Endothelial cell of umbilical vein (primary cell): ENCODE measurements around the gene EPC1. TPM values are rescaled to one million over a fixed set of nuclear protein-coding genes. Genes with fewer than 3 reads are reported as not detected.

ENCODE experiments used
- BruUV-seq: library from RNA; stranded (reverse); fragments of 400-500 nt; replicated peaks from 2 replicates; lab custom pipeline; 2021; lab: Mats Ljungman, UMichigan
- CTCF ChIA-PET: fragments of 300-600, 350-600 bp; sonication (Branson Sonifier 250); formaldehyde crosslinking; loops from one replicate; lab custom pipeline; 2021; ENCODE audit warnings: antibody characterized with exemption, inconsistent platforms; lab: Charles Lee
- POLR2A ChIA-PET: fragments of 300-600, 350-600 bp; sonication (Branson Sonifier 250); formaldehyde crosslinking; loops from one replicate; lab custom pipeline; 2021; ENCODE audit warnings: antibody characterized with exemption, inconsistent platforms; lab: Charles Lee
- DNase-seq: peaks from one replicate; pipeline ENCODE4 v3.0.0-alpha.2; 2011; ENCODE audit warnings: low read depth, low spot score
- FAIRE-seq: peaks from 2 replicates; lab custom pipeline; 2011; peaks lifted over from hg19 to GRCh38; lab: Jason Lieb, UNC
- H2AFZ ChIP-seq: 2 replicates; pipeline ENCODE4 v1.6.0; 2012; ENCODE audit warnings: low read depth, low read length, control low read depth, inconsistent platforms
- H3K27ac ChIP-seq: 2 replicates; pipeline ENCODE4 v1.5.1; 2011; ENCODE audit warnings: low read depth, mild to moderate bottlenecking, control low read depth, low read length, moderate library complexity; ENCODE audit not compliant: insufficient read depth
- H3K27me3 ChIP-seq, 2 experiments: 2 replicates each; pipeline versions ENCODE4 v1.6.0 to v1.6.1; 2011; ENCODE audit warnings: low read length in 2 of 2, mixed read lengths in 1 of 2; ENCODE audit not compliant: control insufficient read depth in 2 of 2, insufficient read depth in 2 of 2
- H3K36me3 ChIP-seq, 2 experiments: 2 replicates in 1 of 2; 3 replicates in 1 of 2; pipeline ENCODE4 v1.5.1; 2011; ENCODE audit warnings: low read length in 2 of 2, mild to moderate bottlenecking in 1 of 2, moderate library complexity in 1 of 2; ENCODE audit not compliant: control insufficient read depth in 2 of 2, insufficient read depth in 2 of 2; ENCODE audit errors: extremely low read depth in 1 of 2
- H3K4me1 ChIP-seq: 3 replicates; pipeline ENCODE4 v1.5.1; 2011; ENCODE audit warnings: mild to moderate bottlenecking, low read length; ENCODE audit not compliant: control insufficient read depth, insufficient read depth; ENCODE audit errors: extremely low read depth
- H3K4me2 ChIP-seq: 2 replicates; pipeline ENCODE4 v1.6.1; 2011; ENCODE audit warnings: low read length, control low read depth, mixed read lengths; ENCODE audit not compliant: insufficient read depth
- H3K4me3 ChIP-seq, 3 experiments: fragments of 200-600 bp in 1 of 3; sonication (generic), shearing (Covaris generic) in 1 of 3; replicated peaks in 1 of 3; 2 replicates each; pipeline ENCODE4 v1.5.1; 2011 to 2016; ENCODE audit warnings: control low read depth in 3 of 3, low read length in 3 of 3, mild to moderate bottlenecking in 2 of 3, inconsistent platforms in 1 of 3, low read depth in 1 of 3, moderate library complexity in 1 of 3; ENCODE audit not compliant: insufficient read depth in 1 of 3
- H3K79me2 ChIP-seq: 2 replicates; pipeline ENCODE4 v1.6.0; 2012; ENCODE audit warnings: low read length, inconsistent platforms; ENCODE audit not compliant: control insufficient read depth, insufficient read depth
- H3K9ac ChIP-seq: replicated peaks from 2 replicates; pipeline ENCODE3; 2011; ENCODE audit warnings: low read length, control low read depth; ENCODE audit not compliant: insufficient read depth; ENCODE audit errors: extremely low read depth
- H3K9me1 ChIP-seq: replicated peaks from 3 replicates; pipeline ENCODE4 v1.6.0; 2011; ENCODE audit warnings: mild to moderate bottlenecking, low read length; ENCODE audit not compliant: control insufficient read depth, insufficient read depth; ENCODE audit errors: extremely low read depth
- H3K9me3 ChIP-seq: replicated peaks from 2 replicates; pipeline ENCODE4 v1.5.1; 2012; ENCODE audit warnings: low read length, inconsistent platforms; ENCODE audit not compliant: control insufficient read depth, insufficient read depth
- H4K20me1 ChIP-seq: replicated peaks from 2 replicates; pipeline ENCODE3; 2011; ENCODE audit warnings: mild to moderate bottlenecking, low read length; ENCODE audit not compliant: control insufficient read depth, insufficient read depth; ENCODE audit errors: extremely low read depth
- EZH2 ChIP-seq: IDR thresholded peaks from 2 replicates; pipeline ENCODE4 v1.6.1; 2012; ENCODE audit warnings: borderline replicate concordance, low read depth, mild to moderate bottlenecking, moderate library complexity, low read length, inconsistent platforms; ENCODE audit not compliant: severe bottlenecking
- FOS ChIP-seq: IDR thresholded peaks from 2 replicates; pipeline ENCODE4 v1.6.1; 2011; ENCODE audit warnings: mild to moderate bottlenecking, low read length, moderate library complexity, borderline replicate concordance; ENCODE audit not compliant: insufficient read depth
- GATA2 ChIP-seq: IDR thresholded peaks from 2 replicates; pipeline ENCODE4 v1.7.0; 2011; ENCODE audit warnings: low read depth, mild to moderate bottlenecking, moderate library complexity, mixed read lengths, low read length; ENCODE audit not compliant: insufficient read length, insufficient read depth
- JUN ChIP-seq: IDR thresholded peaks from 2 replicates; pipeline ENCODE4 v1.6.1; 2011; ENCODE audit warnings: borderline replicate concordance, low read depth; ENCODE audit not compliant: insufficient read length, insufficient read depth
- MYC ChIP-seq: IDR thresholded peaks from one replicate; pipeline ENCODE4 v1.6.1; 2011; ENCODE audit warnings: mild to moderate bottlenecking, low read depth, low read length
- POLR2A ChIP-seq: IDR thresholded peaks from 2 replicates; pipeline ENCODE4 v1.6.1; 2012; ENCODE audit warnings: low read depth, mild to moderate bottlenecking, control low read depth, low read length
- POLR2AphosphoS5 ChIP-seq: IDR thresholded peaks from 2 replicates; pipeline ENCODE4 v1.6.1; 2012; ENCODE audit warnings: low read depth, mild to moderate bottlenecking, control low read depth, low read length, moderate library complexity; ENCODE audit not compliant: insufficient read depth
- dilution Hi-C: fragments of 300-500 bp; cut with MboI; formaldehyde crosslinking; loops from one replicate; pipeline ENCODE4 v1.15.0; 2019; ENCODE audit warnings: low sequenced_read_pairs; ENCODE audit not compliant: extremely low pct_ligation_motif_present
- intact Hi-C: fragments of 100-400 bp; cut with micrococcal nuclease; formaldehyde crosslinking; loops from one replicate; pipeline ENCODE4 v1.10.0; 2022
- polyA plus RNA-seq, 4 experiments: library from polyadenylated mRNA; depleted of rRNA in 3 of 4; stranded (reverse) in 3 of 4; unstranded in 1 of 4; fragments of >200 nt; gene quantifications; 2 replicates each; pipeline versions ENCODE4 v1.2.1 to v1.2.3, GENCODE V29; 2011 to 2012; ENCODE audit warnings: missing spikeins in 1 of 4
- total RNA-seq: library from RNA; stranded (reverse); gene quantifications from 2 replicates; pipeline ENCODE4 v1.2.3, GENCODE V29; 2021
- TF ChIP-seq, protein P1 (sequence below): IDR thresholded peaks from 2 replicates; pipeline ENCODE4 v1.6.1; 2011; ENCODE audit not compliant: insufficient read depth, insufficient read length
- TF ChIP-seq, protein P2 (sequence below), 2 donors: IDR thresholded peaks; 1 replicate in 1 of 2; 2 replicates in 1 of 2; pipeline ENCODE4 v1.5.1; 2011; ENCODE audit warnings: low read length in 2 of 2, mild to moderate bottlenecking in 2 of 2, moderate library complexity in 2 of 2, control low read depth in 1 of 2, inconsistent platforms in 1 of 2, low read depth in 1 of 2; ENCODE audit not compliant: insufficient read depth in 1 of 2; ENCODE audit errors: extremely low read depth in 1 of 2

The EPC1 gene
- total and polyA plus RNA-seq, 2 donors (not counting 3 experiments of a cell fraction or from before 2014, with no cell fraction given) = 27.9 to 39.0 TPM

DNA sequence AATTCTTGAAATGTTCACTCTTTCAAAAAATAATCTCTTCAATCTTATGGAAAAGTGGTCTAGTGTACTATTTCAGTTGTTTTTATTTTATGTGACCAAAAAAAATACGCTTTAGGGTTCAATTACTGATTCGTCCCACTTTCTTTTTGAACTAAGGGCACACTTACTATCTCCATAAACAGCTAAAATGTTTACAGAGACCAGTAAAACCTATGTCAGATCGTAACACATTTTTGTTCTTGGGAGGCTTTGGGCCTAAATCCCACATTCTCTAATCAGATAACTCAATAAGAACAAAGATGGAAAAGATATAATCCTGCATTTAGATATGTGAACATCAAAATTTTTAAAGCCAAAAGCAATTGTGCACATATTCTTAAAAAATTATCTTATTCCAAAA lies 29.8 kb upstream of the EPC1 start:
- intact Hi-C loops = loop anchor here (5.0 kb wide), 1 partner anchor 36 kb away; no protein-coding TSS in a partner anchor
- no TSS peak for BruUV-seq
- Histone ChIP-seq H2AFZ (no peak overlapping the region), H3K4me2 (peak overlapping the region; percentile 96), H3K27me3 (no peaks in the 10 kb centered on the region), H3K4me3 (peak overlapping the region; percentile 87 to 99 (median 93)), H4K20me1 (no peaks in the 10 kb centered on the region), H3K9ac (peak overlapping the region; percentile 98), H3K79me2 (peaks cover 27% of the 10 kb centered on the region), H3K4me1 (peaks cover 13% of the 10 kb centered on the region), H3K36me3 (no peaks in the 10 kb centered on the region), H3K9me3 (no peaks in the 10 kb centered on the region), H3K9me1 (no peaks in the 10 kb centered on the region), H3K27ac (peak overlapping the region; percentile 85)
- FAIRE-seq (no peak), DNase-seq (peak; percentile 33)
- CTCF ChIA-PET = interaction anchor here (1.6 kb wide), 1 partner anchor 13 kb away, joined by 5 read pairs; no protein-coding TSS in a partner anchor
- TF ChIP-seq EZH2 (no peak), FOS (no peak), MYC (no peak), GATA2 (no peak), JUN (no peak), POLR2AphosphoS5 (no peak), POLR2A (no peak)
- TF ChIP-seq, protein P1, sequence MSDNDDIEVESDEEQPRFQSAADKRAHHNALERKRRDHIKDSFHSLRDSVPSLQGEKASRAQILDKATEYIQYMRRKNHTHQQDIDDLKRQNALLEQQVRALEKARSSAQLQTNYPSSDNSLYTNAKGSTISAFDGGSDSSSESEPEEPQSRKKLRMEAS = no peak
- TF ChIP-seq, protein P2, sequence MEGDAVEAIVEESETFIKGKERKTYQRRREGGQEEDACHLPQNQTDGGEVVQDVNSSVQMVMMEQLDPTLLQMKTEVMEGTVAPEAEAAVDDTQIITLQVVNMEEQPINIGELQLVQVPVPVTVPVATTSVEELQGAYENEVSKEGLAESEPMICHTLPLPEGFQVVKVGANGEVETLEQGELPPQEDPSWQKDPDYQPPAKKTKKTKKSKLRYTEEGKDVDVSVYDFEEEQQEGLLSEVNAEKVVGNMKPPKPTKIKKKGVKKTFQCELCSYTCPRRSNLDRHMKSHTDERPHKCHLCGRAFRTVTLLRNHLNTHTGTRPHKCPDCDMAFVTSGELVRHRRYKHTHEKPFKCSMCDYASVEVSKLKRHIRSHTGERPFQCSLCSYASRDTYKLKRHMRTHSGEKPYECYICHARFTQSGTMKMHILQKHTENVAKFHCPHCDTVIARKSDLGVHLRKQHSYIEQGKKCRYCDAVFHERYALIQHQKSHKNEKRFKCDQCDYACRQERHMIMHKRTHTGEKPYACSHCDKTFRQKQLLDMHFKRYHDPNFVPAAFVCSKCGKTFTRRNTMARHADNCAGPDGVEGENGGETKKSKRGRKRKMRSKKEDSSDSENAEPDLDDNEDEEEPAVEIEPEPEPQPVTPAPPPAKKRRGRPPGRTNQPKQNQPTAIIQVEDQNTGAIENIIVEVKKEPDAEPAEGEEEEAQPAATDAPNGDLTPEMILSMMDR (IDR thresholded peaks at IDR 0.05; ENCODE audit: extremely low read depth in 1 of 2, insufficient read depth in 1 of 2, low read depth in 1 of 2, low read length in 2 of 2) = no peak
- POLR2A ChIA-PET = no interaction called here
- dilution Hi-C loops = no loop called here
